Neuronal stem cell (in vitro differentiated cells): ENCODE measurements around the gene CXCL12.

ENCODE experiments used
- DNase-seq: peaks from one replicate; pipeline ENCODE4 v3.0.0-alpha.2; 2013; ENCODE audit warnings: low spot score
- H2AFZ ChIP-seq: one replicate; pipeline ENCODE4 v1.6.1; 2013; ENCODE audit warnings: mild to moderate bottlenecking, low read length, inconsistent platforms
- H2AK5ac ChIP-seq: 2 replicates; pipeline ENCODE4 v1.6.1; 2013; ENCODE audit warnings: low read depth, mild to moderate bottlenecking, inconsistent platforms, low read length, moderate library complexity, mixed read lengths
- H2BK120ac ChIP-seq: 2 replicates; pipeline ENCODE4 v1.6.1; 2013; ENCODE audit warnings: low read depth, mild to moderate bottlenecking, inconsistent platforms, low read length, moderate library complexity, mixed read lengths
- H2BK12ac ChIP-seq: one replicate; pipeline ENCODE4 v1.6.1; 2013; ENCODE audit warnings: low read length, inconsistent platforms
- H2BK15ac ChIP-seq: 2 replicates; pipeline ENCODE4 v1.6.1; 2013; ENCODE audit warnings: mild to moderate bottlenecking, low read length, inconsistent platforms, mixed read lengths
- H2BK5ac ChIP-seq: one replicate; pipeline ENCODE4 v1.6.1; 2013; ENCODE audit warnings: inconsistent platforms, mild to moderate bottlenecking, low read length, moderate library complexity
- H3K14ac ChIP-seq: one replicate; pipeline ENCODE4 v1.6.1; 2013; ENCODE audit warnings: low read length, inconsistent platforms
- H3K18ac ChIP-seq: 2 replicates; pipeline ENCODE4 v1.6.1; 2013; ENCODE audit warnings: low read length, inconsistent platforms
- H3K23ac ChIP-seq: 2 replicates; pipeline ENCODE4 v1.6.1; 2013; ENCODE audit warnings: low read depth, mild to moderate bottlenecking, mixed read lengths, low read length, inconsistent platforms; ENCODE audit not compliant: poor library complexity
- H3K27ac ChIP-seq: replicated peaks from 3 replicates; pipeline ENCODE4 v1.5.1; 2013; ENCODE audit warnings: low read length, inconsistent platforms
- H3K27me3 ChIP-seq, 3 experiments: 2 replicates each; pipeline ENCODE4 v1.6.1; 2013; ENCODE audit warnings: low read length in 3 of 3, mild to moderate bottlenecking in 2 of 3, inconsistent platforms in 1 of 3, low read depth in 1 of 3, mixed read lengths in 1 of 3, moderate library complexity in 1 of 3; ENCODE audit not compliant: control insufficient read depth in 3 of 3, insufficient read depth in 3 of 3
- H3K36me3 ChIP-seq, 2 donors: replicated peaks in 1 of 2; 2 replicates each; pipeline ENCODE4 v1.6.1; 2013; ENCODE audit warnings: low read length in 2 of 2; ENCODE audit not compliant: control insufficient read depth in 2 of 2, insufficient read depth in 2 of 2
- H3K4ac ChIP-seq: 2 replicates; pipeline ENCODE4 v1.6.1; 2013; ENCODE audit warnings: inconsistent platforms, mild to moderate bottlenecking, low read length, moderate library complexity
- H3K4me1 ChIP-seq, 2 donors: 1 replicate in 1 of 2; 2 replicates in 1 of 2; pipeline ENCODE4 v1.6.1; 2013; ENCODE audit warnings: low read length in 2 of 2, low read depth in 1 of 2; ENCODE audit not compliant: control insufficient read depth in 2 of 2, insufficient read depth in 1 of 2
- H3K4me2 ChIP-seq: one replicate; pipeline ENCODE4 v1.6.1; 2013; ENCODE audit warnings: mild to moderate bottlenecking, low read length, inconsistent platforms; ENCODE audit not compliant: insufficient read depth, poor library complexity, severe bottlenecking
- H3K4me3 ChIP-seq, 2 donors: 2 replicates each; pipeline ENCODE4 v1.5.1; 2013; ENCODE audit warnings: low read length in 2 of 2, mild to moderate bottlenecking in 2 of 2, inconsistent platforms in 1 of 2, moderate library complexity in 1 of 2
- H3K79me1 ChIP-seq: one replicate; pipeline ENCODE4 v1.6.1; 2013; ENCODE audit warnings: low read depth, mild to moderate bottlenecking, inconsistent platforms, low read length, moderate library complexity
- H3K9ac ChIP-seq: one replicate; pipeline ENCODE4 v1.6.1; 2013; ENCODE audit warnings: mild to moderate bottlenecking, low read depth, low read length, inconsistent platforms; ENCODE audit not compliant: poor library complexity
- H3K9me3 ChIP-seq, 2 donors: replicated peaks in 1 of 2; 2 replicates each; pipeline versions ENCODE3 to v1.6.1; 2013; ENCODE audit warnings: low read length in 2 of 2, mild to moderate bottlenecking in 2 of 2, inconsistent platforms in 1 of 2, low read depth in 1 of 2, mixed read lengths in 1 of 2, moderate library complexity in 1 of 2; ENCODE audit not compliant: control insufficient read depth in 2 of 2, insufficient read depth in 1 of 2
- H4K8ac ChIP-seq: one replicate; pipeline ENCODE4 v1.6.1; 2013; ENCODE audit warnings: low read depth, mild to moderate bottlenecking, inconsistent platforms, low read length, moderate library complexity
- H4K91ac ChIP-seq: one replicate; pipeline ENCODE4 v1.6.1; 2013; ENCODE audit warnings: low read length, low read depth, mild to moderate bottlenecking, inconsistent platforms; ENCODE audit not compliant: poor library complexity
- WGBS, 2 donors: extraction: QIAGEN DNeasy Blood & Tissue Kit; methylation state at CpG; one replicate each; pipeline ENCODE4 v1.1.7; 2013; ENCODE audit warnings: missing lambda C conversion rate in 2 of 2, mixed read lengths in 1 of 2; ENCODE audit not compliant: insufficient read length in 2 of 2, insufficient replicate concordance in 1 of 2; ENCODE audit errors: extremely low coverage in 2 of 2; 5-methylcytosine and 5-hydroxymethylcytosine counted together

CXCL12 gene

GRCh38 chr10:44344727-44345126, 40.2 kb downstream of the CXCL12 start:
- Histone ChIP-seq H2AK5ac (no peak overlapping the region), H3K18ac (no peak overlapping the region), H3K9me3 (no peaks in the 10 kb centered on the region), H3K4me1 (peaks cover 0 to 4% of the 10 kb centered on the region in 2 donors), H3K27me3 (no peaks in the 10 kb centered on the region), H2BK12ac (no peak overlapping the region), H3K23ac (no peak overlapping the region), H3K4me2 (no peak overlapping the region), H2AFZ (no peak overlapping the region), H3K9ac (no peak overlapping the region), H2BK5ac (no peak overlapping the region), H3K4ac (no peak overlapping the region), H2BK120ac (no peak overlapping the region), H2BK15ac (no peak overlapping the region), H4K91ac (no peak overlapping the region), H3K79me1 (no peaks in the 10 kb centered on the region), H3K14ac (no peak overlapping the region), H3K36me3 (no peaks in the 10 kb centered on the region), H3K4me3 (no peak overlapping the region), H3K27ac (no peak overlapping the region), H4K8ac (no peak overlapping the region)
- DNase-seq = no peak
- WGBS, 2 donors = no CpG with 5 or more reads among the region's 6 CpGs

- H3K14ac ChIP-seq = no peak overlapping the region
- H3K4me2 ChIP-seq = no peak overlapping the region
- no peak overlapping the region for H4K91ac ChIP-seq
- no peak overlapping the region for H3K9ac ChIP-seq
- no CpG with 5 or more reads among the region's 3 CpGs for WGBS, 2 donors
- no peak overlapping the region for H3K18ac ChIP-seq
- no peak overlapping the region for H3K4me3 ChIP-seq
- H2AFZ ChIP-seq = no peak overlapping the region
- H3K27me3 ChIP-seq = no peaks in the 10 kb centered on the region
- H3K9me3 ChIP-seq = no peaks in the 10 kb centered on the region
- H2AK5ac ChIP-seq = no peak overlapping the region
- H2BK120ac ChIP-seq = no peak overlapping the region
- no peaks in the 10 kb centered on the region for H3K79me1 ChIP-seq
- no peak overlapping the region for H2BK12ac ChIP-seq
- H3K4me1 ChIP-seq = peaks cover 0 to 4% of the 10 kb centered on the region in 2 donors
- no peak overlapping the region for H3K27ac ChIP-seq
- H3K4ac ChIP-seq = no peak overlapping the region
- H3K36me3 ChIP-seq = no peaks in the 10 kb centered on the region
- H3K23ac ChIP-seq = no peak overlapping the region
- no peak overlapping the region for H4K8ac ChIP-seq
- no peak overlapping the region for H2BK15ac ChIP-seq
- H2BK5ac ChIP-seq = no peak overlapping the region
- no peak for DNase-seq
These were observed 41.1 kb downstream of the CXCL12 start for GRCh38 chr10:44343843-44344242.

GRCh38 chr10:44341886-44342285, 43.0 kb downstream of the CXCL12 start:
- Histone ChIP-seq H2AK5ac (no peak overlapping the region), H3K4me2 (no peak overlapping the region), H3K79me1 (no peaks in the 10 kb centered on the region), H3K27ac (no peak overlapping the region), H4K8ac (no peak overlapping the region), H3K4me3 (no peak overlapping the region), H2BK12ac (no peak overlapping the region), H3K36me3 (no peaks in the 10 kb centered on the region), H2BK120ac (no peak overlapping the region), H3K9me3 (no peaks in the 10 kb centered on the region), H3K4ac (no peak overlapping the region), H4K91ac (no peak overlapping the region), H3K18ac (no peak overlapping the region), H3K27me3 (no peaks in the 10 kb centered on the region), H2AFZ (no peak overlapping the region), H3K9ac (no peak overlapping the region), H2BK5ac (no peak overlapping the region), H3K23ac (no peak overlapping the region), H2BK15ac (no peak overlapping the region), H3K14ac (no peak overlapping the region), H3K4me1 (peaks cover 0 to 4% of the 10 kb centered on the region in 2 donors)
- DNase-seq = no peak
- no CpG with 5 or more reads among the region's 3 CpGs for WGBS, 2 donors

- Histone ChIP-seq H2BK15ac (no peak overlapping the region), H3K27ac (no peak overlapping the region), H3K14ac (no peak overlapping the region), H2AFZ (no peak overlapping the region), H3K27me3 (no peaks in the 10 kb centered on the region), H2BK120ac (no peak overlapping the region), H3K9ac (no peak overlapping the region), H3K9me3 (no peaks in the 10 kb centered on the region), H4K91ac (no peak overlapping the region), H2BK12ac (peak overlapping the region; percentile 25), H3K4ac (no peak overlapping the region), H4K8ac (no peak overlapping the region), H3K18ac (peak overlapping the region; percentile 32), H3K23ac (no peak overlapping the region), H2AK5ac (no peak overlapping the region), H2BK5ac (no peak overlapping the region), H3K4me3 (no peak overlapping the region), H3K36me3 (no peaks in the 10 kb centered on the region), H3K4me2 (no peak overlapping the region), H3K79me1 (no peaks in the 10 kb centered on the region), H3K4me1 (peaks cover 0 to 4% of the 10 kb centered on the region in 2 donors)
- WGBS, 2 donors = no CpG with 5 or more reads among the region's 3 CpGs
- no peak for DNase-seq
These were observed 44.3 kb downstream of the CXCL12 start for GRCh38 chr10:44340557-44340956.
